CD4-positive, alpha-beta T cell treated with Interleukin-6 for 4 hours (primary cell): Measurements from ENCODE around the gene KDELR3.

ENCODE experiments used
- DNase-seq: peaks from one replicate; pipeline ENCODE4 v3.0.0-alpha.2; 2020; ENCODE audit warnings: mixed read lengths

The KDELR3 gene

GRCh38 chr22:38467904-38468442 is at the start of gene KDELR3:
Gene KDELR3, plus strand, starts transcription at chr22:38468096. Its CDS starts 138 bp downstream, at chr22:38468234.
- peak; percentile 59 for DNase-seq

- no peak for DNase-seq
Observed at GRCh38 chr22:38418589-38418988, 49.3 kb upstream of the KDELR3 start.

- no peak for DNase-seq
Observed at GRCh38 chr22:38419121-38419857, 48.6 kb upstream of the KDELR3 start.

GRCh38 chr22:38419858-38420160 is 48.1 kb upstream of the KDELR3 start:
- DNase-seq, result no peak

GRCh38 chr22:38420734-38421133 is 47.2 kb upstream of the KDELR3 start:
- no peak for DNase-seq

- no peak for DNase-seq
Observed at GRCh38 chr22:38422611-38423511, 45.0 kb upstream of the KDELR3 start.

- no peak for DNase-seq
Observed at GRCh38 chr22:38423512-38424503, 44.1 kb upstream of the KDELR3 start.

GRCh38 chr22:38424525-38425080 is 43.3 kb upstream of the KDELR3 start:
- no peak for DNase-seq

GRCh38 chr22:38426628-38427027 is 41.3 kb upstream of the KDELR3 start:
- no peak for DNase-seq

- no peak for DNase-seq
Observed at GRCh38 chr22:38427465-38427864, 40.4 kb upstream of the KDELR3 start.

GRCh38 chr22:38427940-38428339 is 40.0 kb upstream of the KDELR3 start:
- DNase-seq, result no peak

GRCh38 chr22:38428714-38429113 is 39.2 kb upstream of the KDELR3 start:
- DNase-seq, result no peak

GRCh38 chr22:38429499-38430068 is 38.3 kb upstream of the KDELR3 start:
- no peak for DNase-seq

GRCh38 chr22:38431266-38432010 is 36.5 kb upstream of the KDELR3 start:
- no peak for DNase-seq

- DNase-seq, result no peak
Observed at GRCh38 chr22:38432264-38432663, 35.6 kb upstream of the KDELR3 start.

GRCh38 chr22:38433871-38434270 is 34.0 kb upstream of the KDELR3 start:
- no peak for DNase-seq

GRCh38 chr22:38435010-38435409 is 32.9 kb upstream of the KDELR3 start:
- DNase-seq, result no peak

- no peak for DNase-seq
Observed at GRCh38 chr22:38435965-38436364, 31.9 kb upstream of the KDELR3 start.

- DNase-seq, result no peak
Observed at GRCh38 chr22:38436629-38437395, 31.1 kb upstream of the KDELR3 start.

GRCh38 chr22:38437416-38437815 is 30.5 kb upstream of the KDELR3 start:
- DNase-seq, result no peak
